IMR-90 (cell line): ENCODE data around the gene NAA60. TPM values are rescaled to one million over a fixed set of nuclear protein-coding genes. Genes with fewer than 3 reads are reported as not detected.

Experiments
- ATAC-seq: fragments of 200-7000 bp; cut with Tn5 transposase; 2 replicates; pipeline ENCODE4 v1.9.1; 2020; ENCODE audit warnings: low read depth, mild to moderate bottlenecking, moderate library complexity
- BruUV-seq: library from RNA; stranded (reverse); fragments of 400-500 nt; replicated peaks from 2 replicates; lab custom pipeline; 2021; lab: Mats Ljungman, UMichigan
- CTCF ChIA-PET: fragments of 300-600 bp; formaldehyde crosslinking; extraction: SDS; loops from one replicate; lab custom pipeline; 2021; ENCODE audit warnings: antibody characterized with exemption; lab: Yijun Ruan, JAX
- POLR2A ChIA-PET: fragments of 300-600 bp; sonication (Branson Sonifier 250); formaldehyde crosslinking; loops from one replicate; lab custom pipeline; 2022; ENCODE audit warnings: antibody characterized with exemption; ENCODE audit not compliant: unreplicated experiment; lab: Charles Lee
- DNase-seq: peaks from one replicate; pipeline ENCODE4 v3.0.0; 2013
- H2AFZ ChIP-seq: replicated peaks from 2 replicates; pipeline ENCODE3; 2013; ENCODE audit warnings: low read length, mild to moderate bottlenecking; ENCODE audit not compliant: poor library complexity
- H2AK5ac ChIP-seq: 2 replicates; pipeline ENCODE4 v1.6.1; 2013; ENCODE audit warnings: low read depth, low read length, inconsistent platforms
- H2AK9ac ChIP-seq: replicated peaks from 2 replicates; pipeline ENCODE3; 2013; ENCODE audit warnings: mild to moderate bottlenecking, low read depth, low read length, moderate library complexity; ENCODE audit not compliant: poor library complexity
- H2BK120ac ChIP-seq: 2 replicates; pipeline ENCODE4 v1.6.1; 2013; ENCODE audit warnings: low read depth, low read length, inconsistent platforms
- H2BK15ac ChIP-seq: 3 replicates; pipeline ENCODE4 v1.6.1; 2013; ENCODE audit warnings: low read depth, low read length, inconsistent platforms
- H2BK20ac ChIP-seq: 2 replicates; pipeline ENCODE4 v1.6.1; 2013; ENCODE audit warnings: low read depth, mild to moderate bottlenecking, inconsistent platforms, low read length, moderate library complexity
- H2BK5ac ChIP-seq: 2 replicates; pipeline ENCODE4 v1.6.1; 2013; ENCODE audit warnings: mild to moderate bottlenecking, low read depth, low read length, inconsistent platforms; ENCODE audit not compliant: poor library complexity, severe bottlenecking
- H3K14ac ChIP-seq: replicated peaks from 2 replicates; pipeline ENCODE4 v1.6.1; 2013; ENCODE audit warnings: low read depth, low read length, inconsistent platforms
- H3K18ac ChIP-seq: 2 replicates; pipeline ENCODE4 v1.6.1; 2013; ENCODE audit warnings: low read depth, low read length, control low read depth
- H3K23ac ChIP-seq: 2 replicates; pipeline ENCODE4 v1.6.1; 2013; ENCODE audit warnings: low read depth, low read length, inconsistent platforms
- H3K27ac ChIP-seq: 2 replicates; pipeline ENCODE4 v1.5.1; 2013; ENCODE audit warnings: mild to moderate bottlenecking, control low read depth, low read length; ENCODE audit not compliant: insufficient read depth
- H3K27me3 ChIP-seq: 2 replicates; pipeline ENCODE4 v1.6.1; 2013; ENCODE audit warnings: low read length; ENCODE audit not compliant: control insufficient read depth, insufficient read depth
- H3K36me3 ChIP-seq: 2 replicates; pipeline ENCODE4 v1.6.1; 2013; ENCODE audit warnings: low read length, mixed read lengths; ENCODE audit not compliant: control insufficient read depth, insufficient read depth
- H3K4ac ChIP-seq: 2 replicates; pipeline ENCODE4 v1.6.1; 2013; ENCODE audit warnings: low read depth, low read length, inconsistent platforms
- H3K4me1 ChIP-seq: 2 replicates; pipeline ENCODE4 v1.6.1; 2013; ENCODE audit warnings: low read length, mixed read lengths; ENCODE audit not compliant: control insufficient read depth, insufficient read depth
- H3K4me2 ChIP-seq: 2 replicates; pipeline ENCODE4 v1.6.1; 2013; ENCODE audit warnings: low read depth, mild to moderate bottlenecking, control low read depth, low read length, moderate library complexity
- H3K4me3 ChIP-seq: 2 replicates; pipeline ENCODE4 v1.5.1; 2013; ENCODE audit warnings: low read depth, mild to moderate bottlenecking, control low read depth, low read length, moderate library complexity; ENCODE audit not compliant: insufficient read depth
- H3K56ac ChIP-seq: 2 replicates; pipeline ENCODE4 v1.6.1; 2013; ENCODE audit warnings: low read length, inconsistent platforms; ENCODE audit not compliant: insufficient read depth; ENCODE audit errors: extremely low read depth
- H3K79me1 ChIP-seq, 2 experiments: 2 replicates each; pipeline ENCODE4 v1.6.1; 2013; ENCODE audit warnings: low read length in 2 of 2, inconsistent platforms in 1 of 2, low read depth in 1 of 2
- H3K9ac ChIP-seq: 2 replicates; pipeline ENCODE4 v1.6.1; 2013; ENCODE audit warnings: low read depth, low read length, control low read depth
- H3K9me1 ChIP-seq: 2 replicates; pipeline ENCODE4 v1.6.1; 2013; ENCODE audit warnings: low read length, inconsistent platforms; ENCODE audit not compliant: insufficient read depth
- H3K9me3 ChIP-seq: 2 replicates; pipeline ENCODE4 v1.6.1; 2013; ENCODE audit warnings: low read length; ENCODE audit not compliant: control insufficient read depth, insufficient read depth
- H4K20me1 ChIP-seq: 2 replicates; pipeline ENCODE4 v1.6.1; 2013; ENCODE audit warnings: low read length, inconsistent platforms; ENCODE audit not compliant: insufficient read depth
- H4K5ac ChIP-seq: 2 replicates; pipeline ENCODE4 v1.6.1; 2013; ENCODE audit warnings: mild to moderate bottlenecking, low read depth, low read length, control low read depth
- H4K8ac ChIP-seq, 2 experiments: 2 replicates each; pipeline ENCODE4 v1.6.1; 2013; ENCODE audit warnings: low read depth in 2 of 2, low read length in 2 of 2, control low read depth in 1 of 2, inconsistent platforms in 1 of 2
- H4K91ac ChIP-seq: 2 replicates; pipeline ENCODE4 v1.6.1; 2013; ENCODE audit warnings: low read depth, low read length, inconsistent platforms; ENCODE audit not compliant: insufficient read depth
- BHLHE40 ChIP-seq: fragments of 150-350 bp; IDR thresholded peaks from 2 replicates; pipeline ENCODE4 v1.6.1; 2016; ENCODE audit warnings: mild to moderate bottlenecking, low read depth, low read length
- CEBPB ChIP-seq: IDR thresholded peaks from 2 replicates; pipeline ENCODE4 v1.6.1; 2012; ENCODE audit warnings: low read depth, low read length, improper control_type of control experiment
- CHD1 ChIP-seq: IDR thresholded peaks from 2 replicates; pipeline ENCODE4 v1.6.1; 2012; ENCODE audit warnings: low read depth, low read length, improper control_type of control experiment
- FOS ChIP-seq: fragments of 150-350 bp; IDR thresholded peaks from 2 replicates; pipeline ENCODE4 v1.6.1; 2016; ENCODE audit warnings: low read depth, low read length
- MAFK ChIP-seq: IDR thresholded peaks from 2 replicates; pipeline ENCODE4 v1.6.1; 2012; ENCODE audit warnings: low read depth, low read length, improper control_type of control experiment
- MAZ ChIP-seq: IDR thresholded peaks from 2 replicates; pipeline ENCODE4 v1.6.1; 2012; ENCODE audit warnings: low read depth, mild to moderate bottlenecking, low read length, improper control_type of control experiment, moderate library complexity, borderline replicate concordance
- MXI1 ChIP-seq: IDR thresholded peaks from 2 replicates; pipeline ENCODE4 v1.6.1; 2012; ENCODE audit warnings: low read depth, mild to moderate bottlenecking, low read length, moderate library complexity, borderline replicate concordance
- NFE2L2 ChIP-seq: fragments of 150-350 bp; IDR thresholded peaks from 2 replicates; pipeline ENCODE4 v1.6.1; 2016; ENCODE audit warnings: low read depth, mild to moderate bottlenecking, low read length
- POLR2A ChIP-seq: IDR thresholded peaks from 2 replicates; pipeline ENCODE4 v1.6.1; 2012; ENCODE audit warnings: mild to moderate bottlenecking, low read depth, low read length
- RAD21 ChIP-seq: IDR thresholded peaks from 2 replicates; pipeline ENCODE4 v1.6.1; 2012; ENCODE audit warnings: low read length, improper control_type of control experiment
- RCOR1 ChIP-seq: IDR thresholded peaks from 2 replicates; pipeline ENCODE4 v1.6.1; 2012; ENCODE audit warnings: mild to moderate bottlenecking, low read length, improper control_type of control experiment; ENCODE audit not compliant: insufficient replicate concordance
- RFX5 ChIP-seq: IDR thresholded peaks from 2 replicates; pipeline ENCODE4 v1.8.0; 2012; ENCODE audit warnings: low read depth, mild to moderate bottlenecking, low read length, moderate library complexity
- SMC3 ChIP-seq: fragments of 150-350 bp; IDR thresholded peaks from 2 replicates; pipeline ENCODE4 v1.6.1; 2016; ENCODE audit warnings: low read depth, mild to moderate bottlenecking, antibody characterized with exemption, low read length, moderate library complexity
- WGBS, 2 experiments: methylation state at CpG; one replicate each; pipeline versions ENCODE4 v1.1.5 to v1.1.7; 2013; ENCODE audit warnings: missing lambda C conversion rate in 2 of 2; ENCODE audit not compliant: insufficient read length in 1 of 2; ENCODE audit errors: extremely low coverage in 2 of 2; 5-methylcytosine and 5-hydroxymethylcytosine counted together
- dilution Hi-C: fragments of 300-500 bp; cut with HindIII; formaldehyde crosslinking; loops from one replicate; pipeline ENCODE4 v1.14.3; 2018; ENCODE audit warnings: low sequenced_read_pairs; ENCODE audit not compliant: unreplicated experiment
- in situ Hi-C: fragments of 300-500 bp; cut with MboI; formaldehyde crosslinking; loops from 3 replicates; pipeline ENCODE4 v1.14.3; 2019; ENCODE audit warnings: low sequenced_read_pairs, inconsistent platforms, mixed read lengths
- intact Hi-C: fragments of 100-400 bp; cut with micrococcal nuclease; formaldehyde crosslinking; loops from 2 replicates; pipeline ENCODE4 v1.10.0; 2022
- polyA plus RNA-seq, 3 experiments: library from polyadenylated mRNA; depleted of rRNA; stranded (reverse); fragments of >200 nt; gene quantifications; 2 replicates each; pipeline ENCODE4 v1.2.3, GENCODE V29; 2012; ENCODE audit warnings: low replicate concordance in 1 of 3
- total RNA-seq: library from RNA; depleted of rRNA; stranded (reverse); fragments of >200 nt; gene quantifications from 2 replicates; pipeline ENCODE4 v1.2.3, GENCODE V29; 2012
- TF ChIP-seq, protein P1 (sequence below): fragments of 150-350 bp; IDR thresholded peaks from 2 replicates; pipeline ENCODE4 v1.6.1; 2017; ENCODE audit warnings: mild to moderate bottlenecking, antibody characterized with exemption, low read length, low read depth
- TF ChIP-seq, protein P2 (sequence below): conservative IDR thresholded peaks from 2 replicates; pipeline ENCODE4 v1.5.1; 2012; ENCODE audit warnings: mild to moderate bottlenecking, low read depth, low read length, improper control_type of control experiment

NAA60 gene
- total and polyA plus RNA-seq, 2 of the 4 experiments (the other 2 are of a cell fraction), result 7.5 to 18.0 TPM

DNA sequence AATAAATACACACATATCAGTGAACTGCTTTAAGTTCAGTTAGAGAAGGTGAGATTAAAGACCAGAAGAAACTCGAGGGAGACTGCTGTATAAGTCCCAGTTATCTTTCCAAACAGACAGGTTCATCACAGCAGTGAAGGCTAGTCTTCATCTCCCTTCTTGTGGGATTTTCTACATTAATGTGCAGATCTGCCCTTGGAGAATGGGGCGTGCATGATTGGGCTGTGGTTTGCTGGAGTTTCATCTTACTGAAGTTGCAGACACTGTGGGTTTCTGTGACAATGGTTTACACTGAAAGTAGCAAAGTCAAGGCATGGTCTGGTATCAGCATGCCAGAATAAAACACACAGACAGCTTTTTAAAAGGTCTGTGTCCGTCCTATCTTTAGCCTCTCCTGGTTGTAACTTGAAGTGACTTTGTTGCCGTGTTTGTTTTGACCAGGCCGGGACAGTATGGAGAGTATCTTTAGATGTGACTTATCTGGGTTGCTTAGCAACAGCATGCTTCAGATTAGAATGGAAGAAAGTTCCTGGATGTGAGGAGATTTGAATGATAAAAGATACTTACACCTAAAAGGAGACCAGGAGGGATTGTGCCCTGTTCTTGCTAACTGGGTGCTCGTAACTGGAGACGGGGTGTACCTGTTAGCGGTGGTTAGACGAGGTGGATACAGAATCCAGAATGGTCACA, 16.1 kb downstream of the NAA60 start:
- no peaks in the 10 kb centered on the region for H3K27me3 ChIP-seq
- H4K20me1 ChIP-seq, result peaks cover 59% of the 10 kb centered on the region
- WGBS, 2 experiments, result 100% methylated on average over 2 of the region's 9 CpGs; no CpG with 5 or more reads in 1 of the 2 experiments
- H2AK5ac ChIP-seq, result no peak overlapping the region; the same call in 1 of the 2 replicates
- peak overlapping the region; percentile 7; the same call in 1 of the 2 replicates for H3K27ac ChIP-seq
- H3K9ac ChIP-seq, result peak overlapping the region; percentile 90
- dilution Hi-C loops (no loop called here), in situ Hi-C loops (no loop called here), intact Hi-C loops (loop anchor here (2.0 kb wide), 2 partner anchors 41 to 59 kb away; partner anchors contain the start of genes CLUAP1, ZNF174 and ZSCAN32)
- peak overlapping the region; percentile 89 for H2BK5ac ChIP-seq
- H2BK20ac ChIP-seq, result no peak overlapping the region
- no peak overlapping the region for H2AK9ac ChIP-seq
- no peak overlapping the region for H3K14ac ChIP-seq
- 0 out of 2 replicates have a peak overlapping the region, but pooled peaks have one; percentile 93 for H3K23ac ChIP-seq
- H4K91ac ChIP-seq, result no peak overlapping the region
- BruUV-seq, result no TSS peak
- DNase-seq (peak; percentile 29), ATAC-seq (no peak)
- no peak overlapping the region for H2AFZ ChIP-seq
- H3K9me1 ChIP-seq, result peaks cover 26% of the 10 kb centered on the region
- peaks cover 13% of the 10 kb centered on the region for H3K4me1 ChIP-seq
- POLR2A ChIA-PET, result no interaction called here
- peak overlapping the region; percentile 86; the same call in 1 of the 2 replicates for H3K4me3 ChIP-seq
- H3K79me1 ChIP-seq, result peaks cover 11 to 71% of the 10 kb centered on the region in 2 experiments
- H3K4ac ChIP-seq, result no peak overlapping the region
- H2BK15ac ChIP-seq, result no peak overlapping the region
- CTCF ChIA-PET, result no interaction called here
- no peaks in the 10 kb centered on the region for H3K9me3 ChIP-seq
- H3K56ac ChIP-seq, result no peak overlapping the region
- H4K8ac ChIP-seq, result no peak overlapping the region
- H3K4me2 ChIP-seq, result peak overlapping the region; percentile 96
- H3K18ac ChIP-seq, result no peak overlapping the region
- no peak overlapping the region for H2BK120ac ChIP-seq
- H4K5ac ChIP-seq, result no peak overlapping the region
- no peaks in the 10 kb centered on the region for H3K36me3 ChIP-seq
- TF ChIP-seq CEBPB, result no peak
- TF ChIP-seq SMC3, result no peak
- TF ChIP-seq RAD21, result no peak
- TF ChIP-seq NFE2L2, result no peak
- no peak for TF ChIP-seq MXI1
- TF ChIP-seq POLR2A, result no peak
- no peak for TF ChIP-seq MAZ
- TF ChIP-seq, protein P1, sequence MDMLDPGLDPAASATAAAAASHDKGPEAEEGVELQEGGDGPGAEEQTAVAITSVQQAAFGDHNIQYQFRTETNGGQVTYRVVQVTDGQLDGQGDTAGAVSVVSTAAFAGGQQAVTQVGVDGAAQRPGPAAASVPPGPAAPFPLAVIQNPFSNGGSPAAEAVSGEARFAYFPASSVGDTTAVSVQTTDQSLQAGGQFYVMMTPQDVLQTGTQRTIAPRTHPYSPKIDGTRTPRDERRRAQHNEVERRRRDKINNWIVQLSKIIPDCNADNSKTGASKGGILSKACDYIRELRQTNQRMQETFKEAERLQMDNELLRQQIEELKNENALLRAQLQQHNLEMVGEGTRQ, result no peak
- no peak for TF ChIP-seq CHD1
- no peak for TF ChIP-seq RFX5
- no peak for TF ChIP-seq MAFK
- no peak for TF ChIP-seq RCOR1
- no peak for TF ChIP-seq FOS
- TF ChIP-seq BHLHE40, result no peak
- TF ChIP-seq, protein P2, sequence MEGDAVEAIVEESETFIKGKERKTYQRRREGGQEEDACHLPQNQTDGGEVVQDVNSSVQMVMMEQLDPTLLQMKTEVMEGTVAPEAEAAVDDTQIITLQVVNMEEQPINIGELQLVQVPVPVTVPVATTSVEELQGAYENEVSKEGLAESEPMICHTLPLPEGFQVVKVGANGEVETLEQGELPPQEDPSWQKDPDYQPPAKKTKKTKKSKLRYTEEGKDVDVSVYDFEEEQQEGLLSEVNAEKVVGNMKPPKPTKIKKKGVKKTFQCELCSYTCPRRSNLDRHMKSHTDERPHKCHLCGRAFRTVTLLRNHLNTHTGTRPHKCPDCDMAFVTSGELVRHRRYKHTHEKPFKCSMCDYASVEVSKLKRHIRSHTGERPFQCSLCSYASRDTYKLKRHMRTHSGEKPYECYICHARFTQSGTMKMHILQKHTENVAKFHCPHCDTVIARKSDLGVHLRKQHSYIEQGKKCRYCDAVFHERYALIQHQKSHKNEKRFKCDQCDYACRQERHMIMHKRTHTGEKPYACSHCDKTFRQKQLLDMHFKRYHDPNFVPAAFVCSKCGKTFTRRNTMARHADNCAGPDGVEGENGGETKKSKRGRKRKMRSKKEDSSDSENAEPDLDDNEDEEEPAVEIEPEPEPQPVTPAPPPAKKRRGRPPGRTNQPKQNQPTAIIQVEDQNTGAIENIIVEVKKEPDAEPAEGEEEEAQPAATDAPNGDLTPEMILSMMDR, result no peak
